Liver (tissue), 9 donors: Measurements from ENCODE around the gene ASXL1. TPM values are rescaled to one million over a fixed set of nuclear protein-coding genes. Genes with fewer than 3 reads are reported as not detected.

Experiments used
- DNase-seq: peaks from one replicate; pipeline ENCODE4 v3.0.0-alpha.2; 2017; ENCODE audit warnings: low spot score
- H3K27ac ChIP-seq, 2 donors: one replicate each; pipeline ENCODE4 v1.7.0; 2013; ENCODE audit warnings: inconsistent platforms in 2 of 2, low read length in 2 of 2, control low read depth in 1 of 2, low read depth in 1 of 2, mild to moderate bottlenecking in 1 of 2
- H3K27me3 ChIP-seq, 4 donors: one replicate each; pipeline versions ENCODE4 v1.6.1 to v1.7.0; 2013; ENCODE audit warnings: low read length in 3 of 4, inconsistent platforms in 1 of 4, mild to moderate bottlenecking in 1 of 4, moderate library complexity in 1 of 4; ENCODE audit not compliant: control insufficient read depth in 4 of 4, insufficient read depth in 4 of 4
- H3K36me3 ChIP-seq, 4 donors: one replicate each; pipeline versions ENCODE4 v1.6.1 to v1.7.0; 2013; ENCODE audit warnings: low read length in 3 of 4, mild to moderate bottlenecking in 3 of 4, low read depth in 1 of 4, moderate library complexity in 1 of 4; ENCODE audit not compliant: control insufficient read depth in 4 of 4, insufficient read depth in 3 of 4
- H3K4me1 ChIP-seq, 4 donors: one replicate each; pipeline versions ENCODE4 v1.6.1 to v1.7.0; 2013; ENCODE audit warnings: low read length in 3 of 4, mild to moderate bottlenecking in 3 of 4, moderate library complexity in 1 of 4; ENCODE audit not compliant: control insufficient read depth in 4 of 4, insufficient read depth in 4 of 4
- H3K4me3 ChIP-seq, 3 donors: one replicate each; pipeline versions ENCODE4 v1.6.1 to v1.7.0; 2013; ENCODE audit warnings: low read length in 3 of 3, control low read depth in 1 of 3, low read depth in 1 of 3, mild to moderate bottlenecking in 1 of 3
- H3K9ac ChIP-seq, 2 donors: one replicate each; pipeline ENCODE4 v1.7.0; 2013; ENCODE audit warnings: low read length in 2 of 2, mild to moderate bottlenecking in 2 of 2, moderate library complexity in 2 of 2, control low read depth in 1 of 2, low read depth in 1 of 2
- H3K9me3 ChIP-seq, 4 donors: one replicate each; pipeline versions ENCODE4 v1.6.1 to v1.7.0; 2013; ENCODE audit warnings: low read length in 3 of 4; ENCODE audit not compliant: control insufficient read depth in 4 of 4
- ATF3 ChIP-seq: IDR thresholded peaks from 2 replicates; pipeline ENCODE4 v1.6.1; 2016; ENCODE audit warnings: antibody characterized with exemption
- CTCF ChIP-seq: fragments of 150-350 bp; IDR thresholded peaks from 2 replicates; pipeline ENCODE4 v1.5.1; 2017; ENCODE audit warnings: improper control_type of control experiment, low read depth, low read length; ENCODE audit not compliant: missing input control
- EGR1 ChIP-seq, 2 donors: IDR thresholded peaks; 2 replicates each; pipeline ENCODE4 v1.6.1; 2016 to 2018; ENCODE audit warnings: antibody characterized with exemption in 2 of 2, low read depth in 2 of 2
- FOXA1 ChIP-seq: IDR thresholded peaks from 2 replicates; pipeline ENCODE4 v1.6.1; 2016; ENCODE audit warnings: antibody characterized with exemption
- FOXA2 ChIP-seq: IDR thresholded peaks from 2 replicates; pipeline ENCODE4 v1.6.1; 2016; ENCODE audit warnings: antibody characterized with exemption
- GABPA ChIP-seq, 2 donors: IDR thresholded peaks in 1 of 2; conservative IDR thresholded peaks in 1 of 2; 2 replicates each; pipeline ENCODE4 v1.6.1; 2016; ENCODE audit warnings: antibody characterized with exemption in 2 of 2, mild to moderate bottlenecking in 1 of 2, moderate library complexity in 1 of 2
- HNF4A ChIP-seq, 2 donors: conservative IDR thresholded peaks; 2 replicates each; pipeline ENCODE4 v1.6.1; 2016; ENCODE audit warnings: antibody characterized with exemption in 2 of 2, mild to moderate bottlenecking in 2 of 2
- HNF4G ChIP-seq: IDR thresholded peaks from 2 replicates; pipeline ENCODE4 v1.6.1; 2016; ENCODE audit warnings: antibody characterized with exemption
- JUND ChIP-seq, 2 donors: IDR thresholded peaks; 2 replicates each; pipeline ENCODE4 v1.6.1; 2016; ENCODE audit warnings: antibody characterized with exemption in 2 of 2
- MAX ChIP-seq: IDR thresholded peaks from 2 replicates; pipeline ENCODE4 v1.6.1; 2016; ENCODE audit warnings: antibody characterized with exemption
- RAD21 ChIP-seq, 2 donors: IDR thresholded peaks; 2 replicates each; pipeline ENCODE4 v1.6.1; 2016; ENCODE audit warnings: antibody characterized with exemption in 2 of 2, mild to moderate bottlenecking in 2 of 2
- REST ChIP-seq: IDR thresholded peaks from 2 replicates; pipeline ENCODE4 v1.6.1; 2016; ENCODE audit warnings: antibody characterized with exemption, mild to moderate bottlenecking
- RXRA ChIP-seq, 2 donors: IDR thresholded peaks; 2 replicates each; pipeline ENCODE4 v1.6.1; 2017 to 2018; ENCODE audit warnings: antibody characterized with exemption in 2 of 2, mild to moderate bottlenecking in 1 of 2
- SP1 ChIP-seq: IDR thresholded peaks from 2 replicates; pipeline ENCODE4 v1.6.1; 2018; ENCODE audit warnings: antibody characterized with exemption, mild to moderate bottlenecking
- TAF1 ChIP-seq: conservative IDR thresholded peaks from 2 replicates; pipeline ENCODE4 v1.6.1; 2016; ENCODE audit warnings: antibody characterized with exemption, mild to moderate bottlenecking
- YY1 ChIP-seq: IDR thresholded peaks from 2 replicates; pipeline ENCODE4 v1.6.1; 2016; ENCODE audit warnings: antibody characterized with exemption, mild to moderate bottlenecking
- ZBTB33 ChIP-seq: IDR thresholded peaks from 2 replicates; pipeline ENCODE4 v1.6.1; 2016; ENCODE audit warnings: antibody characterized with exemption
- WGBS: extraction: QIAGEN DNeasy Blood & Tissue Kit; methylation state at CpG from one replicate; pipeline ENCODE4 v1.1.7; 2013; 5-methylcytosine and 5-hydroxymethylcytosine counted together
- polyA plus RNA-seq, 2 donors: library from polyadenylated mRNA; stranded (reverse) in 1 of 2; unstranded in 1 of 2; fragments of 200-250 nt in 1 of 2; fragments of >200 nt in 1 of 2; fragmentation: Nextera tagmentation in 1 of 2; extraction: Ambion mirVana in 1 of 2; gene quantifications; one replicate each; pipeline versions ENCODE4 v1.2.1 to v1.2.3, GENCODE V29; 2013 to 2015
- total RNA-seq, 2 donors: library from RNA; depleted of rRNA; stranded (reverse); fragments of >200 nt; gene quantifications; one replicate each; pipeline ENCODE4 v1.2.3, GENCODE V29; 2014
- donor health status: healthy.
- donor health status: healthy.
- donor health status: healthy.
- donor health status: healthy.
- donor health status: healthy.

The ASXL1 gene
- total and polyA plus RNA-seq, 4 donors: 13.4 to 61.3 (median 24.5) TPM

GRCh38 chr20:32454164-32455145 lies 96.3 kb downstream of the ASXL1 start:
- Histone ChIP-seq H3K4me3 (no peak overlapping the region), H3K36me3 (peaks cover 0 to 33% (median 12%) of the 10 kb centered on the region in 4 donors), H3K27ac (no peak overlapping the region), H3K4me1 (peaks cover 0 to 18% (median 8%) of the 10 kb centered on the region in 4 donors), H3K27me3 (no peaks in the 10 kb centered on the region), H3K9ac (no peak overlapping the region), H3K9me3 (no peaks in the 10 kb centered on the region)
- TF ChIP-seq REST (no peak), MAX (no peak), ZBTB33 (no peak), RXRA (IDR thresholded peaks at IDR 0.05) (no peak), ATF3 (no peak), RAD21 (IDR thresholded peaks at IDR 0.05) (no peak), TAF1 (no peak), SP1 (no peak), HNF4A (conservative IDR thresholded peaks at IDR 0.05) (no peak), FOXA2 (no peak), EGR1 (IDR thresholded peaks at IDR 0.05; ENCODE audit: low read depth in 2 of 2) (no peak), JUND (IDR thresholded peaks at IDR 0.05) (no peak)
- no peak for DNase-seq
- 93% methylated on average over 31 of the region's 31 CpGs for WGBS

GRCh38 chr20:32455171-32455900 lies 97.2 kb downstream of the ASXL1 start:
- WGBS: 90% methylated on average over 12 of the region's 12 CpGs
- Histone ChIP-seq H3K36me3 (peaks cover 0 to 33% (median 12%) of the 10 kb centered on the region in 4 donors), H3K4me3 (no peak overlapping the region), H3K27ac (no peak overlapping the region), H3K9ac (no peak overlapping the region), H3K4me1 (peaks cover 0 to 18% (median 7%) of the 10 kb centered on the region in 4 donors), H3K9me3 (no peaks in the 10 kb centered on the region), H3K27me3 (no peaks in the 10 kb centered on the region)
- no peak for TF ChIP-seq JUND (IDR thresholded peaks at IDR 0.05)
- TF ChIP-seq EGR1 (IDR thresholded peaks at IDR 0.05; ENCODE audit: low read depth in 2 of 2): no peak
- TF ChIP-seq HNF4A (conservative IDR thresholded peaks at IDR 0.05): no peak
- TF ChIP-seq HNF4G: no peak
- no peak for TF ChIP-seq FOXA1
- no peak for TF ChIP-seq CTCF
- TF ChIP-seq RAD21 (IDR thresholded peaks at IDR 0.05): no peak
- TF ChIP-seq TAF1: no peak
- TF ChIP-seq RXRA (IDR thresholded peaks at IDR 0.05): no peak
- TF ChIP-seq ZBTB33: no peak
- no peak for TF ChIP-seq YY1
- TF ChIP-seq GABPA (IDR thresholded peaks at IDR 0.05 in 1 of 2, conservative IDR thresholded peaks at IDR 0.05 in 1 of 2): no peak
- DNase-seq: no peak
